A673 (cell line): ENCODE data around the gene CD40LG. TPM values are rescaled to one million over a fixed set of nuclear protein-coding genes. Genes with fewer than 3 reads are reported as not detected.

Experiments used
- BruUV-seq: library from RNA; stranded (reverse); fragments of 400-500 nt; replicated peaks from 2 replicates; lab custom pipeline; 2021; lab: Mats Ljungman, UMichigan
- CTCF ChIA-PET: fragments of 300-600 bp; sonication (Branson Sonifier 250); formaldehyde crosslinking; loops from one replicate; lab custom pipeline; 2022; ENCODE audit warnings: antibody characterized with exemption; lab: Charles Lee
- POLR2A ChIA-PET: fragments of 300-600 bp; sonication (Branson Sonifier 250); formaldehyde crosslinking; loops from one replicate; lab custom pipeline; 2022; ENCODE audit warnings: antibody characterized with exemption; ENCODE audit not compliant: low non-redundant PET; lab: Charles Lee
- DNase-seq: peaks from one replicate; pipeline ENCODE4 v3.0.0-alpha.2; 2015; ENCODE audit warnings: low spot score
- H3K27ac ChIP-seq: fragments of 200-600 bp; sonication (generic); 2 replicates; pipeline ENCODE4 v1.5.1; 2016; ENCODE audit warnings: mixed run types, low read depth, mild to moderate bottlenecking, mixed read lengths, antibody characterized with exemption, low read length; ENCODE audit not compliant: poor library complexity, severe bottlenecking
- H3K27me3 ChIP-seq: fragments of 200-600 bp; sonication (generic); replicated peaks from 2 replicates; pipeline ENCODE4 v1.6.1; 2017; ENCODE audit warnings: mixed run types, low read depth, mild to moderate bottlenecking, mixed read lengths, antibody characterized with exemption, low read length; ENCODE audit not compliant: insufficient read depth, poor library complexity
- H3K36me3 ChIP-seq: fragments of 200-600 bp; sonication (generic); 2 replicates; pipeline ENCODE4 v1.6.1; 2016; ENCODE audit warnings: mixed run types, mild to moderate bottlenecking, mixed read lengths, antibody characterized with exemption, low read length; ENCODE audit not compliant: insufficient read depth, poor library complexity, severe bottlenecking
- H3K4me1 ChIP-seq: fragments of 200-600 bp; sonication (generic); 2 replicates; pipeline ENCODE4 v1.6.1; 2017; ENCODE audit warnings: mixed run types, mild to moderate bottlenecking, mixed read lengths, antibody characterized with exemption, low read length; ENCODE audit not compliant: insufficient read depth, poor library complexity, severe bottlenecking
- H3K4me3 ChIP-seq: fragments of 200-600 bp; sonication (generic); 2 replicates; pipeline ENCODE4 v1.5.1; 2016; ENCODE audit warnings: low read depth, mixed run types, mild to moderate bottlenecking, mixed read lengths, low read length; ENCODE audit not compliant: poor library complexity, severe bottlenecking
- H3K9me3 ChIP-seq: fragments of 200-600 bp; sonication (generic); 2 replicates; pipeline ENCODE4 v1.6.1; 2016; ENCODE audit warnings: mixed run types, low read depth, mild to moderate bottlenecking, mixed read lengths, antibody characterized with exemption, low read length; ENCODE audit not compliant: poor library complexity, severe bottlenecking
- EZH2 ChIP-seq: fragments of 200-600 bp; sonication (generic); IDR thresholded peaks from 2 replicates; pipeline ENCODE4 v1.6.1; 2017; ENCODE audit warnings: borderline replicate concordance, low read depth, mild to moderate bottlenecking, mixed read lengths, antibody characterized with exemption, low read length; ENCODE audit not compliant: poor library complexity, severe bottlenecking
- intact Hi-C: fragments of 100-400 bp; cut with micrococcal nuclease; formaldehyde crosslinking; loops from one replicate; pipeline ENCODE4 v1.10.0; 2022; ENCODE audit not compliant: unreplicated experiment
- total RNA-seq: library from RNA; stranded (reverse); gene quantifications from 2 replicates; pipeline ENCODE4 v1.2.3, GENCODE V29; 2021
- TF ChIP-seq, protein P1 (sequence below): fragments of 300-800, 200-600 bp; sonication (generic); conservative IDR thresholded peaks from 2 replicates; pipeline ENCODE4 v1.5.1; 2017; ENCODE audit warnings: low read depth, mild to moderate bottlenecking, antibody characterized with exemption, low read length, moderate library complexity, mixed read lengths

Gene CD40LG
- total RNA-seq, 1 experiment from 2014 or later: not detected

DNA sequence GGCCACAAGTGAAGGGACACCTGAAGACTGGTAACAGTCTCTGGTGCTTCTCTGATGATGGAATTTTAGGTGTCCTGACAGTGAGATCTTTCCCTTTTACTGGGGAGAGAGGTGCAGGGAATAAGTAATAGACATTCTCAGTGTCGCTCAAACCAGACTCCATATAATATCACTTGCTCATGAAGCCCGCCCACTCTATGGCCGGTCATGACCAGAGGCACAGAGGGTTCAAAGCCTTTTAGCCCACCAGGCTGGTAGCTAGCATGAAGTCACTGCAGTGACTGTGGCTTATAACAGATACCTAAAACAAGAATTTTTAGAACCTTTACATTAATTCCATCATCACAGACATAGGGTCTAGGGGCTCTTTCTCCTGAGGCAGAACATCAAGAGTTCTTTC is 2.9 kb downstream of the CD40LG start:
- Histone ChIP-seq H3K36me3 (no peaks in the 10 kb centered on the region), H3K27me3 (no peaks in the 10 kb centered on the region), H3K4me3 (no peak overlapping the region), H3K27ac (no peak overlapping the region), H3K9me3 (no peaks in the 10 kb centered on the region), H3K4me1 (no peaks in the 10 kb centered on the region)
- intact Hi-C loops: no loop called here
- no TSS peak for BruUV-seq
- TF ChIP-seq, protein P1, sequence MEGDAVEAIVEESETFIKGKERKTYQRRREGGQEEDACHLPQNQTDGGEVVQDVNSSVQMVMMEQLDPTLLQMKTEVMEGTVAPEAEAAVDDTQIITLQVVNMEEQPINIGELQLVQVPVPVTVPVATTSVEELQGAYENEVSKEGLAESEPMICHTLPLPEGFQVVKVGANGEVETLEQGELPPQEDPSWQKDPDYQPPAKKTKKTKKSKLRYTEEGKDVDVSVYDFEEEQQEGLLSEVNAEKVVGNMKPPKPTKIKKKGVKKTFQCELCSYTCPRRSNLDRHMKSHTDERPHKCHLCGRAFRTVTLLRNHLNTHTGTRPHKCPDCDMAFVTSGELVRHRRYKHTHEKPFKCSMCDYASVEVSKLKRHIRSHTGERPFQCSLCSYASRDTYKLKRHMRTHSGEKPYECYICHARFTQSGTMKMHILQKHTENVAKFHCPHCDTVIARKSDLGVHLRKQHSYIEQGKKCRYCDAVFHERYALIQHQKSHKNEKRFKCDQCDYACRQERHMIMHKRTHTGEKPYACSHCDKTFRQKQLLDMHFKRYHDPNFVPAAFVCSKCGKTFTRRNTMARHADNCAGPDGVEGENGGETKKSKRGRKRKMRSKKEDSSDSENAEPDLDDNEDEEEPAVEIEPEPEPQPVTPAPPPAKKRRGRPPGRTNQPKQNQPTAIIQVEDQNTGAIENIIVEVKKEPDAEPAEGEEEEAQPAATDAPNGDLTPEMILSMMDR: no peak
- TF ChIP-seq EZH2: no peak
- ChIA-PET CTCF (no interaction called here), POLR2A (no interaction called here)
- no peak for DNase-seq

GRCh38 chrX:136652822-136653723 is 5.1 kb downstream of the CD40LG start:
- Histone ChIP-seq H3K27me3 (no peaks in the 10 kb centered on the region), H3K27ac (no peak overlapping the region), H3K36me3 (no peaks in the 10 kb centered on the region), H3K9me3 (no peaks in the 10 kb centered on the region), H3K4me1 (no peaks in the 10 kb centered on the region), H3K4me3 (no peak overlapping the region)
- no peak for DNase-seq
- intact Hi-C loops: no loop called here
- no peak for TF ChIP-seq EZH2
- TF ChIP-seq, protein P1: no peak
- no TSS peak for BruUV-seq
- CTCF ChIA-PET: no interaction called here
- POLR2A ChIA-PET: no interaction called here

DNA sequence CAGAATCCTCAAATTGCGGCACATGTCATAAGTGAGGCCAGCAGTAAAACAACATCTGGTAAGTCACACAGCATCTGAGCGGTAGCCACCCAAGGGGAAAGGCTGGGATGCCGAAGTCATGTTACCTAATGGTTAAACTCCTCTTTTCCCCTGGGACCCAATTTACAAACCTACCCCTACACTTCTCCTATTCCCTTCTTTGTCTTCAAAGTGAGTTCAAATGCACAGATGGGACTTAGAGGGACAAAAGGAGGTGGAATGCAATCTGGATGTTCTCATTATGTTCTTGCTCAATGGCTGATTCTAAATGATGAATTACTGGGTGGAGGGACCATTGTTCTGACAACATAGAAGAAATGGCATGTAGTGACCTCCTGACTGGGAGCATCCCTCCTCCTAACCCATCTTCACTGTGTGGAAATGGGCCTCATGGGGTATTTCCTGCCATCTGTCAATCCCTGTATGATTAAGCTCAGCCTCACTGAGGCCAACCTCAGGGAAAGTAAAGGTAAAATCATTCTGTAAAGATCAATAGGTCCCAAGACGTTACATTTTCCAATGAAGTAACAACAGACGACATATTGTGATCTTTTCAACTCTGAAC is 8.5 kb downstream of the CD40LG start:
- Histone ChIP-seq H3K36me3 (no peaks in the 10 kb centered on the region), H3K4me1 (no peaks in the 10 kb centered on the region), H3K9me3 (no peaks in the 10 kb centered on the region), H3K4me3 (no peak overlapping the region), H3K27me3 (no peaks in the 10 kb centered on the region), H3K27ac (no peak overlapping the region)
- BruUV-seq: no TSS peak
- ChIA-PET POLR2A (no interaction called here), CTCF (no interaction called here)
- no peak for DNase-seq
- intact Hi-C loops: no loop called here
- TF ChIP-seq, protein P1: no peak
- no peak for TF ChIP-seq EZH2
